ENCODE results near the gene PTEN.

Gene PTEN

GRCh38 chr10:87921931-87922688 lies 58.7 kb downstream of the PTEN start:
- DNase-seq (ENCODE audit: low read depth): no peak

DNA sequence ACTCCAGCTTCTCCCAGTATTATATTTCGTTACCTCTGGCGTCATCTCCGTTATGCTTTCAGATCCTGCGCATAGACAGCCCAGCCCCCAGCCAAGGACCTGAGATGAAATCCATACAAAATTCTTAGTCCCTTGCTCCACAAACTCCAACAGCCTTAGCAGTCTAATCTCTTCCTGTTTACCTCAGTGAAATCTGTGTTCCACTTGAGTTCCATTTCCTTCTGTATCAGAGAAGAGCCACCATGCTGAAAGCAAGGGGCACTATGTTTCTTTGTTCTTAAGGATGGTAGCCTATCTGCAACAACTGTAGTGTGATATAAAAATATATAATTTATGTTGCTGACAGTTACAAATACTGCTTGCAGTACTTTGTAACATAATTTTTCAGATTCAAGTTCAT lies 59.8 kb downstream of the PTEN start:
- no peak for DNase-seq (ENCODE audit: low read depth)

- no peak for DNase-seq (ENCODE audit: low read depth)
Observed at GRCh38 chr10:87925570-87925969, 62.1 kb downstream of the PTEN start.

GRCh38 chr10:87927091-87927490 lies 63.7 kb downstream of the PTEN start:
- DNase-seq (ENCODE audit: low read depth): no peak

DNA sequence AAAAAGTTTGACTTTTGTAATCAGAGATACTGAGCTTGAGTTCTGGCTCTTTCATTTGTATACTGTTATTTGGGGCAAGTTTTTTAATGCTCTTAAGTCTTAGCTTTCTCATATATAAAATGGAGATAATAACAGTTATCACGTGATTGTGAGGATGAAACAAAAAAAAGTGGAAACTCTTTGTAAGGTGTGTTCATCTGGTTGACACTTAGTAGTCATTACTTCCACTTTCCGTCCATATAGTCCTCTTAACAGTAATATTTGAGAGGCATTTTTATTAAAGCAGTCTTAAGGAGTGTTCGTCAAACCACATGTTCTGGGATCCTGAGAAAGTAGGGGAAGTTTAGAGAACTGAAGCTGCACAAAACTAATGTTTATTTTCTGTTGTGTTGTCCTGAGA lies 65.6 kb downstream of the PTEN start:
- no peak for DNase-seq (ENCODE audit: low read depth)

DNA sequence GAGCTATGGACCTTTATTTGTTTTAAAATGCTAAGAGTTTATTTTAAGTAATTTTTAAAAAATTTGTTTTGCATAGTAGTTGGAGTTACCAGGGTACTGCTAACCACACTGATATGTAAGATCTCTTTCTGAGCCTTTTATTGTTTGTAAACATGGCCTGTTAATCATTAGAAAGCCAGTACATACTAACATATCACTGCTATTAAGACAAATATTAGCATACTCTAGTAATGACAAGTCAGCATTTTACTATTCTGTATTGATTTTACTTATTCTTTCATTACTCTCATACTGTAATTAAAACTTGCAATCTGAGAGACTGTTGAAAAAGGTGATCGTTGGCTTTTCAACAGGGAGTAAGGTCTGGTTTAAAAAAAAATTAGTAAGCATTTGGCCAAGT lies 66.7 kb downstream of the PTEN start:
- no peak for DNase-seq (ENCODE audit: low read depth)

GRCh38 chr10:87930934-87931835 lies 67.8 kb downstream of the PTEN start:
- DNase-seq (ENCODE audit: low read depth): no peak

- no peak for DNase-seq (ENCODE audit: low read depth)
Observed at GRCh38 chr10:87931836-87932230, 68.4 kb downstream of the PTEN start.

DNA sequence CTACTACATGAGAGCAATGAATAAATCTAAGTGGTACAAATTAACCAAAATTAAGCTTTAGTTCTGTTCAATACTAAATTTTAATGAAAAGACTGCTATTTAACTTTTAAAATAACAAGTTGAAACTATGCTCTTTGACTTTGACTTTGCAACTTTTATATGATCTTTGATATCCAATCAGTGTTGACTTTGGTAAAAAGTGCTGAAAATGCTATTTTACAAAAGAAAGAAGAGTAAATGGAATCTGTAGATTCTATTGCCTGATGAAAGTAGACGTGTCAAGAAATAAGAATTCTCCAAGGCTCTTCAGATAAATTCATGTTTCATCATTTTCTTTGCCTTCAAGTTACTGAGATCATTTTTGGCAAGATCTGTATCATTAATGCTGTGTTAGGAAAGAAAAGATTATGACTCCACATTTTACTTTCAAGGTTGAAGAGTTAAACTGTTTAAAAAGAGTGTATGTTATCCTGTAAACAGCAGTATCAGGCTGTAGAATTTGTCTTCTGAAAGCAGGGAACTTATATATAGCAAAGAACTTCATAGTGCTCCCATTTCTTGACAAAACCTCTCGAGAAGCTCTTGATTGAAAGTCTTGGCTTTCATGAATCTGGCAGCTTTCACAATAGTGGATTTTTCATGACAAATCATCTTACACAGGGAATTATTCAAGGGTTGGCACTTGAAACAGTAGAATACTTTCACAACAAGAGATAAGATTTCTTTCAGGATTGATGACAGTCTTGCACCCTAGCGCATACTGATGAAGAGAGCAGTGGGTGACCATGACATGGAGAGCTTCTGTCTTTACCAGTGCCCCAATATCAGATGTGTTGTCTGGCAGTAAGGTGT lies 72.1 kb downstream of the PTEN start:
- no peak for DNase-seq (ENCODE audit: low read depth)

DNA sequence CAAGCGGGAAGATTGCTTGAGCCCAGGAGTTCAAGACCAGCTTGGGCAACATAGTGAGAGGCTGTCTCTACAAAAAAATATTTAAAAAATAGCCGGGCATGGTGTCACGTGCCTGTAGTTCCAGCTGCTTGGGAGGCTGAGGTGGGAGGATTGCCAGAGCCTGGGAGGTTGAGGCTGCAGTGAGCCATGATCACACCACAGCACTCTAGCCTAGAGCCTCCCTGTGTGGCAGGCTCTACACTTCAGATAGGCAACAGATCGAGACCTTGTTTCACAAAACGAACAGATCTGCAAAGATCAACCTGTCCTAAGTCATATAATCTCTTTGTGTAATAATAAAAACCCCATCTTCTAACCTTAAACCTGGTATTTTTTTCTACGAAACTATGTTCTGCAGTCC lies 76.8 kb downstream of the PTEN start:
- DNase-seq (ENCODE audit: low read depth): no peak

GRCh38 chr10:87942884-87943527 lies 79.6 kb downstream of the PTEN start:
- DNase-seq (ENCODE audit: low read depth): no peak

DNA sequence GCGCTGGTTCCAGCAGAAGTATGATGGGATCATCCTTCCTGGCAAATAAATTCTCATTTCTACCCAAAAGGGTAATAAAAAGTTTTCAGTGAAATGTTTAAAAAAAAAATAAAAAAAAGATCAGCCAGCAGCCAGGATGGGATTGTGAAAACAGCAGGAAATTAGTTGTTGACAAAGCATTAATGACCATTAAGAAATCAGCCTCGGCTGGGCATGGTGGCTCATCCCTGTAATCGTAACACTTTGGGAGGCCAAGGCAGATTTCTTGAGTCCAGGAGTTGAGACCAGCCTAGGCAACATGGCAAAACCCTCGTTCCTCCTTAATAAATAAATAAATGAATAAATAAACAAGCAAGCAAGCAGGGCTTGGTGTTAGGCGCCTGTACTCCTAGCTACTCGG lies 82.6 kb downstream of the PTEN start:
- no peak for DNase-seq (ENCODE audit: low read depth)

DNA sequence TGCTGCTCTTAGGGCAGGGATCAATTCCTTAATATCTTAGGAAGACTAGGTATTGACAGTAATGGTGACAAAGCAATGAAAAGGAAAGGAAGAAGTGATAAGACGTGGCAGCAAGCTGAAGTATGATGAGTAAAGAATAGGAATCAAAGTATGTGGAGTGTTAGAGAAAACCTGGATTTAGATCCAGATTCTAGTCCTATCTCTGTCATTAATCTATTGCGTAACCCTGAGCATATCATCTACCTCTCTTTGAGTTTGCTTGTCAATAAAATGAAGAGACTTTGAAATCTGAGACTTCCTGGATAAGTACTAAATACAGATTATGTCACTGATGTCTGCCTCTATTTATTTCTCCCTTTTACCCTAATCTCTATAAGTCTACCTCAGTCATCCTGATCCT lies 89.2 kb downstream of the PTEN start:
- no peak for DNase-seq (ENCODE audit: low read depth)

GRCh38 chr10:87956055-87956454 lies 92.6 kb downstream of the PTEN start:
- no peak for DNase-seq (ENCODE audit: low read depth)

DNA sequence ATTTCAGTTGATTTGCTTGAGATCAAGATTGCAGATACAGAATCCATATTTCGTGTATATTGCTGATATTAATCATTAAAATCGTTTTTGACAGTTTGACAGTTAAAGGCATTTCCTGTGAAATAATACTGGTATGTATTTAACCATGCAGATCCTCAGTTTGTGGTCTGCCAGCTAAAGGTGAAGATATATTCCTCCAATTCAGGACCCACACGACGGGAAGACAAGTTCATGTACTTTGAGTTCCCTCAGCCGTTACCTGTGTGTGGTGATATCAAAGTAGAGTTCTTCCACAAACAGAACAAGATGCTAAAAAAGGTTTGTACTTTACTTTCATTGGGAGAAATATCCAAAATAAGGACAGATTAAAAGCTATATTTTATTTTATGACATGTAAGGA lies 94.3 kb downstream of the PTEN start:
- DNase-seq (ENCODE audit: low read depth): no peak

DNA sequence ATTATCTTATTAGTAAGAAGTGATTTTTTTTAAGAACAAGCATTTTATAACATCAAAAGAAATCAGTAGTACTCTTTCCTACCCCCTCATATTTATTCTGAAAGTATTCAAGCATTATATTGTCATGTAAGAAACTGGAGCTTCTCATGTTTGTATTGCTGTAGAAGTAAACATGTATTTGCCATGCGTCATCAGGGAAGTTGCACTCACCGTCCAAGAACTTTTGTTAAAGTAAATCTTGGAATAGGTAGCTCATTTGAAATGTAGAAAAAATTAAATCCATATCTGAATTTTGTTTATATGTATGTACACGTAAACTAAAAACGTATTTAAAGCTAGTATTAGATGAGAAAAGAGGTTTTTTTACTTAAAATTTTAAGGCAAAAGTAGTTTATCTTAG lies 96.8 kb downstream of the PTEN start:
- DNase-seq (ENCODE audit: low read depth): no peak

DNA sequence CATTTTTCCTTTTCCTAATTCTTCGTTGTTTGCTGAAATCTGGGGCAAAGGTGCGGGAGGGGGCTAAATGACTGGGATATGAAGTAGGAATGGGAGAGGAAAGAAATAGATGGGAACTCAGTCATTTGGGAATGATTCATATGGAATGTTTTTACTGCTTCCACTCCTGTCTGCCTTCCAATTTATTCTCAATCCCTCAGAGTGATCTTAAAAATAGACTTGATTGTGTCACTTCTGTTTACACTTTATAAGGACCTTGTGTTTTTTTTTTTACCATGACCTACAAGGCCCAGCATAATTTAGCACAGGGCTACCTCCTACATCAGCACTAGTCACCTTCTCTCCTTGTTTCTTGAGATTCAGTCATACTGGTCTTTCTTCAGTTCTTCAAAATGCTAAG lies 97.9 kb downstream of the PTEN start:
- DNase-seq (ENCODE audit: low read depth): no peak

DNA sequence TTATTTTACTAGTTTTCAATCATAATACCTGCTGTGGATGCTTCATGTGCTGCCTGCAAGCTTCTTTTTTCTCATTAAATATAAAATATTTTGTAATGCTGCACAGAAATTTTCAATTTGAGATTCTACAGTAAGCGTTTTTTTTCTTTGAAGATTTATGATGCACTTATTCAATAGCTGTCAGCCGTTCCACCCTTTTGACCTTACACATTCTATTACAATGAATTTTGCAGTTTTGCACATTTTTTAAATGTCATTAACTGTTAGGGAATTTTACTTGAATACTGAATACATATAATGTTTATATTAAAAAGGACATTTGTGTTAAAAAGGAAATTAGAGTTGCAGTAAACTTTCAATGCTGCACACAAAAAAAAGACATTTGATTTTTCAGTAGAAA lies 103.0 kb downstream of the PTEN start:
- DNase-seq (ENCODE audit: low read depth): no peak

- DNase-seq (ENCODE audit: low read depth): no peak
Observed at GRCh38 chr10:87973635-87974034, 110.2 kb downstream of the PTEN start.

DNA sequence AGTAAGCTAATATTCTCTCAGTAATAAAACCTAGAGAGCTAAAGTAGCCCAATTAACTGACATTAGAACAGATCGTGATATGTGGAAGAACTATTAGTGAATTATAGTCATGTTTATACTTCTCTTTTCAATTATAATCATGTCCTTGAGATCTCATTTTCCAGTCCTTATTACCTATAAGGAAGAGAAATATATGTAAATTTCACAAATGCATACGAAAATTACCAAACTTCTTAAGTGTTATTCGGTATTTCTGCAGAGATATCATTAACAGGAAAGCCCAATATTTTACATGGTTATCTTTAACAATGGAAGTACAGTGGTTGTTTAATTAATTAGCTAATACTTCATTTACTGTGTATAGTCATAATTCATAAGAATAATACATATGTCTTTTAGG lies 110.7 kb downstream of the PTEN start:
- DNase-seq (ENCODE audit: low read depth): no peak

- no peak for DNase-seq (ENCODE audit: low read depth)
Observed at GRCh38 chr10:87974769-87975168, 111.3 kb downstream of the PTEN start.

Data from activated T-helper 1 cell treated with Interleukin-2 at 50 U/mL for 16 hours (primary cell).